GM19438 (cell line): ENCODE measurements around the gene PTPRF.

Source experiments
- ATAC-seq: cut with Tn5 transposase; IDR thresholded peaks from one replicate; pipeline ENCODE4 v1.9.1; 2021; ENCODE audit warnings: low read depth; ENCODE audit not compliant: unreplicated experiment

PTPRF gene

DNA sequence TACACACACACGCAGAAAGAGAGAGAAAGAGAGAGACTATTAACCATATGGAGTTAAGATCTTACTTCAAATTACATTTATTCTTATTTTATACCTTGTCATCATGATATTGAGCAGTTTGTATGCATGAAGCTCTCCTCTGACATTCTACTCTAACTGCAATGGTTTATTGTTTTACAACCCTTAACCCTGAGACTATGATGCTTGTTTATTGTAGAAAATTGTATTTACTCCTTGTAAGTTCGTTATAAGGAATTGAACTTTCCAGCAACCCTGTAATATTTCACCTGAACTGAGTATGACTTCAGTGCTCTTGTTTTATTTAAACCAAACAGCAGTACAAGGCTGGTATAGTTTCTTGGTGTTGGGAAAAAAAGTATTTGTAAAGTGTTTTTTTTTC, 18.6 kb upstream of the PTPRF start:
- no peak for ATAC-seq

DNA sequence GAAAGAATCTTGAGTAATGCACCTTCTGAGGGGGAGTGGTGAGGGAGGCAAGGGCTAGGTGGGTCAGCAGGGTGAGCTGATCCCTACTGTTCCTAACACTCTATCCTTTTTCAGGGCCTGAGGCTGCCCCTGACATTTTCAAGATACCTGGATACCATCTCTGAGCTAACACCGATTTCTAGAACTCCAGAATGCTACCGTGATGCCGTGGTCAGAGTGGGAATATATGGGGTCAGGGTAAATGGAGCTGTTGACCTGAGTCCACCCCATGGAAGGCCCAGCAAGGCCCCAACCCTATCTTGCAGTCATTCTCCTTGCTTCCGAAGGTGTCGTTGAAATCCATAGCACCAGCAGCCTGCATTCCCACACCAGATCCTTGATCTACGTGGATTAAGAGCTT, 18.0 kb upstream of the PTPRF start:
- no peak for ATAC-seq

DNA sequence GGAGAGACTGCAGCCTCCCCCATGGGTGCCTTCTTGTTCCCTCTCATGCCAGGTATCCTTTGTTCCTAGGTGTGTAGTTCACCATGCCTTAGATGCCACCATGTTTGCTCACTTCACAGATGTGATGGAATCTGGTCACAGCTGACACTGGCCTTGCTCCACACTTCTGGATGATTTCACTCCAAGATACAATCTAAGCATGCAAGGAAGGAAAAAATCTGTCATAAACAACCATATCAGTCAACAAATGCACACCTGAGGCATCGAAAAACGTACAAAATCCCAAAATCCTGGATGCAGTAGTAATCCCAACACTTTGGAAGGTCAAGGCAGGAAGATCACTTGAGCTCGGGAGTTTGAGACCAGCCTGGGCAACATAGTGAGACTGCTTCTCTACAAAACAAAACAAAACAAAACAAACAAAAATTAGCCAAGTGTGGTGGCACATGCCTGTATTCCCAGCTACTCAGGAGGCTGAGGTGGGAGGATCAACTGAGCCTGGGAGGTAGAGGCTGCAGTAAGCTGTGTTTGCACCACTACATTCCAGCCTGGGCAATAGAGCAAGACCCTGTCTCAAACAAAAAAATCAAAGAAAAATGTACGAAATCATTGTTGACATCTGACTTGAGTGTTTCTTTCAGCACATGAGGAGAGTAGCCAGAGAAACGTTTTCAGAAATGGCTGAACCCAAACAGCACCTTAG, 17.1 kb upstream of the PTPRF start:
- ATAC-seq: no peak

DNA sequence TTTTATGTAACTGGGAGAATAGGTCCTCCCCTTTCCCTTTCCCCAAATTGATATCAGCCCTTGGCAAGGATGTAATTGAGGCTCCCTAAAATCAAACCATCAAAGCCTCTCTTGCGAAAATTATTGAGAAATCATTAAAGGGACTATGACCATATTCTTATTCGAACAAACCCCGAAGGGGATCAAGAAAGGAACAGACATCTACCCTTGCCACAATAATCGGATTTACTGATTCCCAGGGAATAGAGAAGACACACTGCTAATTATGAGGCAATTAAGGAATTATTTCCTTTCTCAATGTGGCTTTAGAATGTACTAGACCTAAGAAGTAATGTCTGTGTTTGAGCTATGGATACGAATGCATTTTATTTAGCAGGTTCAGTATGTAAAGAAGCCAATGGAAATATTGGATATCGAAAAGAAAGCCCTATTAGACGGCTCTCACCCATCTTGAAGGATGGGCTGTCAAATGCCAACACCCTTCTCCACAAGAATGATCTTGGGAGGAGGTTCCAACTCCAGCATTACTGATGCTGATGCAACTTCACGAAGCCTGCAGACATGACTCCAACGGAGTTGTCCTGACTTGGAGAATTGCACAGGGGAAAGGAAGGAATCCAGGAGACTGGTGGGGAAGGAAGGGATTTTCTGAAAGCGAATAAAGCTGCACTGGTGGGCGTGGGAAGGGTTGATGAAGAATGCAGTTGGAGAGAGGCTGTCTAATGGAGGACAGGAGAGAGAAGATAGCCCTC, 11.6 kb upstream of the PTPRF start:
- ATAC-seq: no peak

DNA sequence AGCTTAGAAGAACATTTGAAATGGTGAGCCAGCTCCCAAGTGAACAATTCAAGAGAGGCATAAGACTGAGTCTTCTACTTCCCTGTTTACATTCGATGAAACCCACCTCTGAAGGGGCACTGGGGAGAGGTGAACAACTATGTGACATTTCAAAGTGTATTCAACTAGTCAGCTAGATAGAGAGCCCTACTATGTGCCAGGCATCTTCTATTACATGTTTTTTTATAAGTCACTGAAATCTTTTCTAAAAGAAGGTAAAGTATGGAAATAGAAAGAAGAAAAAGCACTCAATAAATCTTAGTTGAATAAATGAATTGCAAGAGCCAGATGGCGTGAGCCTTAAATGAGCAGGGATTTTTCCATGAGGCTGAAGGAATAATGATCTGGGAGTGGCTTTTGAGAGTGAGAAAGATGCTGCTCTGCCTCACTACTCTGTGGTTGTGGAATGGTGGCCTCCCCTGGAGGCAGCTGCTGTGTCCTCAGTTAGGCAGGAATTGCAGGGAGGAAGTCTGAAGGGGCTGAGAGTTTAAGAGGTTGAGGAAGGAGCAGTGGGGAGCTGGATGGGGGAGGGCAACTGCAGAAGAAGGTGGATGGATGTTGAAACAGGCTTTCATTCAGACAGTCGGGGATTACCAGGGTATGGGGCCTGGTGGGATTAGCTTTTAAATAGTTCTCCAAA, 10.4 kb upstream of the PTPRF start:
- no peak for ATAC-seq

DNA sequence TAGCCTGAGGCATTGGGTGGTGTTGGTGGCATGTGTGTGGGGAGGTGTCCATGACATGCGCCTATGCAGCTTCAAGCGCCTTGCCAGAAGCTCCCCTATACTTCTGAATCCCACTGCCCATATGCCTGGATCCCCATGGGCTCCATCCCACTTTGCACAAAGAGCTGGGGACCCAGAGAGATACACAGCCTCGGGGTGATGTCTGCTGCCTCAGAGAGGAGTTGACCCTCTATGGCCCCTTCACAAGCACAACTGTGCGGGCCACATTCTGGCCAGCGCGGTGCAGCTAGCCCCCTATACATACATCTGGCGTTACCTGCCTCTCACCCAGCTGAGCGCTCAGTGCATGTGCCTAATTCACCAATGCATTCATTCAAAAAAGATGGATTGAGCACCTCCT, 9.6 kb upstream of the PTPRF start:
- no peak for ATAC-seq

DNA sequence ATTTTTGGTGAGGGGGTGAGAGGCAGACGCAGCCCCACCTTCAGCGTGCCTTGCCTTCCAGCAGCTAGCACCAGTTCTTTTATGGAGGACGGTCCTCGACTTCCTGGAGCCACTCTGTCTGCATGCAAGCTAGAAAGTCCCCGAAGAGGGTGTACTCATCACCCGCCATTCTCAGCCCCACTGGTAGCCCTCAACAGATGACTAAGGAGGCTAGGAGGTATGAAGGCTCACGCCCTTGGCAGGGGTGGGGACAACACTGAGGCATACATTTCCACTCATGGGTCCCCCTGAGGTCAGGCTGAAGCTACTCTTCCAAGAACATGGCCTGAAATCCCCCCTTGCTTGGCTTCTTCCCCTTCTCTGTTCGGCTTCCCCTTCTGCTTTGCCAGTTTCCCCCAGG, 8.9 kb upstream of the PTPRF start:
- no peak for ATAC-seq

DNA sequence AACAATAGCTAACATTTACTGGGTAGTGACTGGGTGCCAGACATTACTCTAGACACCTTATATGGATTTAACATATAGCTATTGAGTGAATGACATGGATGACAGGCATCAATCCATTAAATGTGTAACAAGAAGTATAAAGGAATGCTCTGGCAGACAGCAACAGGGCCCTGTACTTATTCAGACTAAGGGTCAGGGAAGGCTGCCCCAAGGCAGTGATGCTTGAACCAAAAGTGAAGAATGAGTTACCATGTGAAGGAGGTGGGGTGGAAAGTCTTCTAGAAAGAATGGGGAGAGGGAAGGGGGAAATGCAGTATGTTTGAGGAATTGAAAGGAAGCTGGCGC, 8.3 kb upstream of the PTPRF start:
- ATAC-seq: no peak

DNA sequence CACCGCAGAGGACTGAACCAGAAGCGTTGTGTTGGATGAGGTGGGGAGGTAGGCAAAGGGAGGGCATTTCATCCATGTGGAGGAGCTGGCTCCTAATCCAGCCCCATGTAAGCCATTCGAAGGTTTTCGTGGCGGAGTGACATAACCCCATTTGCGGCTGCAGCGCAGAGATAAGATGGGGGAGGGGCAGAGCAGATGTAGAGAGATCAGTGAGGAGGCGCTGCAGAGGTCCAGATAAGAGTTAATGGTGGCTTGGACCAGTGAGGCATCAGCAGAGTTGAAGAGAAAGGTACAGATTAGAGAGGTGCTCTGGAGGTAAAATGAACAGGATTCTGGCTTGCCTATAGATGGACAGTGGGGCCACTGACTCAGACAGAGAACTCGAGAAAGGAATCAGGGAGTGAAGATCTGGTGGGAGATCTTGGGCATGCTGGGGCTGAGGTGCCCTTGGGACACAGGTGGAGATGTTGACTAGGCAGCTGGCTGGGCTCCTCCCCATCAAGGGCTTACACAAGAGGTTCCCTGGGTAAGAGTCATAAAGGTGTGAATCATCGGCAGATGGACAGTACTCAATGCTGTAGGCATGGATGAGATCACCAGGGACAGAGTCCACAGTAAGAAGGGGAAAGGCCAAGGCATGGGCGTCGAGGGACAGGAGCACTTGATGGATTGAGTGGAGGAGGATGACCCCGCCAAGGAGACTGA, 7.8 kb upstream of the PTPRF start:
- no peak for ATAC-seq

DNA sequence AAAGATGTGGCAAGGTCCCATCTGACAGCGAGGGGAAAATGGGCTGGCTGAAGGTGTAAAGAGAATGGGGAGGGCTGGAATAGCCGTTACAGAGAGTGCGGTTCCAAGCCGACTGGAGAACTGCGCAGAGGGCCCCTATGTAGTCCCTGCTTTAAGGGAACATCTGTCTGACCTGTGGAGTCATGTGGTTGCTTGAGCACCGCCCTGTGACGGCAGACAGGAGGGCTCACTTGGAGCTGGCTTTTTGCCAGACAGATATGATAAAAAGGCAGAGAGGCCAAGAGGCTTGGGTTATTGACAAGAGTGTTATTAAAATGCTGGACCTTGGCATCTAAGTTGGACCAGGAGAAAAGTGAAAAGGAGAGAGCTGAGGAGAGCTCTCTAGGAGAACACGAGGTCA, 5.9 kb upstream of the PTPRF start:
- no peak for ATAC-seq

DNA sequence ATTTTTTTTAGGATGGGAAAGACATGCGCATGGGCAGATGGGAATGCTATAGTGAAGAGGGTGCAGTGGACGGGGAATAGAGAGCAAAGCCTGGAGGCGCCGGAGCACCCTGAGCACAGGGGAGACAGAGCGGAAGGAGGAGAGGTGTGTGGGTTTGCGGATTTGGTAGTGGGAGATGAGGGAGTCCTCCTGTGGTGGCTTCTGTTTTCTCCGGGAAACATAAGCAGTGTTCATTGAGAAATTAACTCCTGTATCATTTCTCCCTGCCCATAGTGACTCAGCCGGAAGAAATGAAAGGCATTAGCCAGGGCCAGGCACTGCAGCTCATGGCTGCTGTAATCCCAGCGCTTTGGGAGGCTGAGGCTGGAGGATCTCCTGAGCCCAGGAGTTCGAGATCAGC, 4.7 kb upstream of the PTPRF start:
- ATAC-seq: no peak

DNA sequence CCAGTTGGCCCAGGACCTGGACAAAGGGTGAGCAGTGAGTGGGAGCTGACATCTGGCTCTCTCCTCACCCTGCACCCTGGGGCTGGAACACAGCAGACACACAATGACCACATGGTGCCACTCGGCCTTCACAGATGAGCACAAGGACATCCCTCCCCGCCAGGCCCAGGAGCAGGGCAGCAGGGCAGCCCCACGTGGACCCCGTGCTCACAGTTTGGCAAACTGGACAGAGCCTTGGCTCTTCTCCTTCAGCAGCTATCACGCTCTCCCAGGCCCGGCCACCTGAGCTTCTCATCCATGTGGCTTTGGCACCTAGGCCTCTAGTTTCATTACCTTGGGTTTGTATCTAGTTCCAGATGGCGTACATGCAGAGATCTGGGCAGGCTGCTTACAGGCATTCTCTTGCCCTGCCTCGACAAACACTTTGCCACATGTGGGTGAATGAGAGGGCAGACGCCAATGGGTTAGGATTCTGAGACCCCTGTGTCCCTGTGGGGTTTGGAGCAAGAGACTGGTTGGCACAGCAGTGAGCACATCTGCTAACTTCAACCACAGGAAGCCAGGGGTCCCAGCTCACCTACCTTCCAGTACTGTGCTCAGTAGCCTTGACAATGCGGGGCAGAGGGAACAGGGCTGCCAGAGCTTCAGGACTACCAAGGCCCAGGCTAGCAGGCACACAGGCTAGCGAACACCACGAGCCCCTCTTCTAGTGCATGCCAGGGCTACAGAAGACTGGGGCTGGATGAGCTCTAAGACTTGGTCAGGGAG, 3.4 kb upstream of the PTPRF start:
- no peak for ATAC-seq

DNA sequence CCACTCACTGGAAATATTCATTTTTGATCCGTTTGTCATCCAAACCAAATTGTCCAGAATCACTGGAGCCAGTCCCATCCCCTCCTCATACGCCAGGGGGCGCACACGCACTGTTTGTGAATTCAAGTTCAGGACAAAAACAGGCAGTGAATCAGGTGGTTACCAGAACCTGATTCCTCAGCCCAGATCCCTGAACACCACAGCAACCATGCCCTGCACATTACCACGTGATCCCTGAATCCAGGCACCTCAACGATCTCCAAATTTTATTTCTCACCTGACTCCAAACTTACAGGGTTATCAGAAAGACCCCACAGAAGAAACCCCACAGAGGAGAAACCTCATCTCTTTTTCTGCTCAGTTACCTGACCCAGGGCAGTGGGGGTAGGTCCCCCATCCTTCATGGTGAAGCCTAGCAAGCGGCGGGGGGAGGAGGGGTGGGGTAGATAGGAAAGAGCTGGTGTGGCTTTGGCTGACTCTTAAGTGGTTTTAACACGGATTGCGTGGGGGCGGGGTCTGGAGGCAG, 1.4 kb upstream of the PTPRF start:
- no peak for ATAC-seq

DNA sequence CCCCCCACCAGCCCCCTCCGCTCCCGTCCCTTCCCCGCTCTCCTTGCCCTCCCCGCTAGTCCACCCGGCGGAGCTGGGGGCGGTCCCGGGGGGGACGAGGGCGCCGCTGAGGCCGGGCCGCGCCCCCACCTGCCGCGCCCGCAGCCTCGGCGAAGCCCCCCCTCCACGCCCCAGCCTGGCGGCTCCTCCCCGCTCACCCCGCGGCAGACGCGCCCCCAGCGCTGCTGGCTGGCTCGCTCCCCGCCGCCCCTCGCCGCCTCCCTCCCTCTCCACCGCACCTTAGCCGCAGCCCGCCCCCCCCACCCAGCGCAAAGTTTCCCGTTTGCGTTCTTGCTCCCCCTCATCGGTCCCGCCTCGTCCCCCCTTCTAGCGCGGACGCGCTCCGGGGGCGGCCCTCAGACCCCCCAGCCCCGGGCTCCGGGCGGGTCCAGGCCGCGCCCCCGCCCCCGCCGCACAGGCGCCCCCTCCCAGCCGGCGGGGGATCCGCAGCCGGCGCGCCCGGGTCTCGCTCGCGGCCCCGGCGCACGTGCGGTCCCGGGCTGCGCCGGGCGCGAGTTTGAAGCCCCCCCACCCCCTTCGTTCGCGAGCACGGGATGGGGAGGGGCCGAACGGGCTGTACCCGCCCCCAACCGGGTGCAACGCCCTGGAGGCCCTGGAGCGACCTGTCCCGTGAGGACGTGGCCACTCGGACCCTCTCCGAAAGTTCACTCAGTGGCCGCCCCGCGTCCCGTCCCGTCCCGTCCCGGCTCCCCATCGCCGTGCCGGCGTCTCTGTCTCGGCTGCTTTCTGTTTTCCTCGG, 623 bp downstream of the PTPRF start:
- no peak for ATAC-seq

DNA sequence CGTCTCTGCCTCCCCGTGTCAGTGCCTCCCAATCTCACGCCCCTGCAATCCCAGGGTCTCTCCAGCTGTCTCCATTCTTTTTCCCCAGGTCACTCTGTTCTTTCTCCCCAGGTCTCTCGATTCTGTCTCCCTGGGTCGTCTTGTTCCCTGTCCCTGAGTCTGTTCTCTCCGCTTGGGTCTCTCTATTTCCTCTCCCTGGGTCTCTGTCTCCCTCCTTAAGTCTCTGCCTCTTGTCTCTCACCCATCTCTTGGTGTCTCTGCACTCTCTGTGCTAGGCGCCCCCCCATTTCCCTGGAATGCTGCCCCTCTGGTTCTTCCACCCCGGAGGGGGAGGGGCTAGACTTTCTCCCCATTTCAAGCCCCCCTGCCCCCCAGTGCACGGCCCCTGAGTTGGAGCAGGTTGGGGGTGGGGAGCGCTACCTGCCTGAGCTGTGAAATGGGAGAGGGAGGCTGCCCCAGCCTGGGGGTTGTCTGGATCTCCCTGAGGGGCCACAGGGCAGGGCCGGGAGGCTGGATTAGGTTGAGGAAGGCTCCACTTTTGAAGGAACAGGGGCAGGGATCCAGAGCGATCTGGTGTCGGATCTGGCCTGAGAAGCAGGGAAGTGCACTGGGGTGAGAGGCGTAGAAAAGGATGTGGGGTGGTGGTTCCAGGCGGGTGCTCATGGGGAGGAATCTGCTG, 1.4 kb downstream of the PTPRF start:
- no peak for ATAC-seq

DNA sequence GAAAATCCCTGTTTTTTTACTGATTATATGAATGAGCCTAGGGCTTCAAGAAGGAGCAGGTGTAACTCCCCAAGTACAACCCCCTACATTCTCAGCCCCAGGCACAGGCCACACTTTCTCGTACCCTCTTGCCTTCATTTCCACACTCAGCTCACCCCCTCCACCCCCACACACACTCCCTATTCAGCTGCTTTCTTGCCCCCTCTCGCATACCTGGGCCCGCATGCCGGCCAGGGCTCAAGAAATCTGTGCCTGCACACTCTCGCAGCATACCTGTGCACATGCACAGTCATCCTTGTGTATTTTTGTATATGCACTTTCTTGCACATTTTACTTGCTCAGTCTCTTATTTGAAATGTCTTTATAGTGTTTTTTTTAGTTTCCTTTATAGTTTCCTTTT, 2.0 kb downstream of the PTPRF start:
- no peak for ATAC-seq

DNA sequence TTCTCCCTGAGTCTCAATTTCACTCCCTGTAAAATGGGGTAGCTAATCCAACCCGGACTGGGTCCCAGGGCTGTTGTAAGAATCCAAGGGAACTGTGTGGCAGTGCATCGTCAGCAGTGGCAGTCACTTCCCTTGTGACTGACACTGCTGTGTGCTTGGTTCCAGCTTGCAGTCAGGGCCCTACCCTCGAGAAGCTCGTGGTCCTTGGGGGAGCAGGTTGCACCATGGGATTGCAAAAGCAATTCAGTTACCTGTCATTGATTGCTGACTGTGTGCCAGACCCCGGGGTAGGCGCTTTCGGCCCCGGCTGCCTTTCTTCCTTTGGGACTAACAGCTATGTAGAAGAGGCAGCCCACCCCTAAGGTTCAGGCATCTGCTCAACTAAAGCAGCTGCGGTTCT, 2.9 kb downstream of the PTPRF start:
- no peak for ATAC-seq

DNA sequence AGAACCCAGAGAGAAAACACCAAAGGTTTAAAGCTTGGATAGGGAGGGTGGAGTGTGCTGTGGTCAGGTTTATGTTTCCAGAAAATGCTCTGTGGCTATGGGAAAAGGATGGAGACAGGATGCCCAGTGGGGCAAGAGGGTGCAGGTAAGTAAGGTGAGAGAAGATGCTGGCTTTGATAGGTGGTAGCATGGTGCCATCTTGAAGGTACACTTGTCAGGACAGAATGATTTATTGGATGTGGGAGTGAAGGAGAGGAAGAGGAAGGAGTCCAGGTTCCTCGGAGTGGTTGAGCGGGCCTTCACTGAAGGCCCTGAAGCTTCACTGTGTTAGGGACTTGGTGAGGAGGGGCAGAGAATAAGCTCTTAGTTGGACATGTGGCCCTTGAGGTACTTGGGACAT, 3.6 kb downstream of the PTPRF start:
- ATAC-seq: no peak
